GM18951 (cell line): ENCODE measurements around the gene LPIN1.

Source experiments
- POLR2A ChIP-seq: IDR thresholded peaks from 4 replicates; pipeline ENCODE4 v1.6.1; 2011; ENCODE audit warnings: mild to moderate bottlenecking; ENCODE audit not compliant: insufficient read length, insufficient read depth; ENCODE audit errors: extremely low read depth
- in situ Hi-C: fragments of 300-500 bp; cut with MboI; formaldehyde crosslinking; loops from one replicate; pipeline ENCODE4 v1.12.0; 2022; ENCODE audit warnings: low sequenced_read_pairs, mixed read lengths, inconsistent platforms; ENCODE audit not compliant: unreplicated experiment

LPIN1 gene

DNA sequence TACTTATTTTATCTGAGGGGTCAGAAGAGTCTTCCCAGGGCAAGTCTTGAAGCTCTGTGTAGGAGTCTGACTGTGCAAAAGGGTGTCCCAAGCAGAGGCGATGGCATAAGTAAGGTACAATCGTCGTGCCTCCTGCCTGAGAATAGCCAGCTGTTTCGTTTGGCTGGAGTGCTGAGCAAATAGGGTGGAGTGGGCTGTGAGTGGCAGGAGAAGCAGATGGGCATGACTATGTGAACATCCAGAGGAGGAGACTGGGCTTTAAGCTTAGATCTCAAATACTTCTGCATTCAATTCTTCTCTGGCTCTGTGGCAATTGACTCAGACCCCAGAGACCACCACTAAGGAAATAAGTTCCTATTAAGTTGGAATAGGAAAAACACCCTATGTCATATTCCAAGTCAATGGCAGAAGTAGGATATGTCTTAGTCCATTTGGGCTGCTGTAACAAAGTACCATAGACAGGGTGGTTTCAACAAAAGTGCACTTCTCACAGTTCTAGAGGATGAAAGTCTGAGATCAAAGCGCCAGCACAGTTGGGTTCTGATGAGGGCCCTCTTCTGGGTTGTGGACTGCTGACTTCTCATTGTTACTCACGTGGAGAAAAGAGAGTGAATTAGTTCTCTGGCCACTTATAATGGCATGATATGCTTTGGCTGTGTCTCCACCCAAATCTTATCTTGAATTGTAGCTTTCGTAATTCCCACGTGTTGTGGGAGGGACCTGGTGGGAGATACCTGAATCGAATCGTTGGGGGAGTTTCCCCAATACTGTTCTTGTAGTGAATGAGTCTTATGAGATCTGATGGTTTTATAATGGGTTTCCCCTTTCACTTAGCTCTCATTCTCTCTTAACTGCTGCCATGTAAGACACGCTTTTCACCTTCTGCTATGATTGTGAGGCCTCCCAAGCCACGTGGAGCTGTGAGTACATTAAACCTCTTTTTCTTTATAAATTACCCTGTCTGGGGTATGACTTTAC, 120.2 kb downstream of the LPIN1 start:
- TF ChIP-seq POLR2A = no peak
- in situ Hi-C loops = no loop called here

DNA sequence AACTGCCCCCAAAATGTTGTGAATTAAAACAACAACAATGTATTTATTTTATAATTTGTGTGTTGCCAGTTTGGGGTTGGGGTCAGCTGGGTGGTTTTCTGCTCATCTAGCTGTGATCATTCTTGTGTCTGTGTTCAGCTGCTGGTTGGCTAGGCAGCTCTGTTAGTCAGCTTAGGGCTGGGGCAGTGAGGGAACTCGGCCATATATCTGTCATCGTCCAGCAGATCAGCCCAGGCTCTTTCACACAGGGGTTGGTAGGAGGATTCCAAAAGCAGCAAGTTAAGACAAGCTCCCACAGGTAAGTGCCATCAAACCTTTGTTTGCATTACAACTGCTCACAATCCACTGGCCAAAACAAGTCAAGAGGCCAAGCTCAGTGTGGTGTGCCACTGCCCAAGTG, 121.5 kb downstream of the LPIN1 start:
- in situ Hi-C loops = no loop called here
- TF ChIP-seq POLR2A = no peak

DNA sequence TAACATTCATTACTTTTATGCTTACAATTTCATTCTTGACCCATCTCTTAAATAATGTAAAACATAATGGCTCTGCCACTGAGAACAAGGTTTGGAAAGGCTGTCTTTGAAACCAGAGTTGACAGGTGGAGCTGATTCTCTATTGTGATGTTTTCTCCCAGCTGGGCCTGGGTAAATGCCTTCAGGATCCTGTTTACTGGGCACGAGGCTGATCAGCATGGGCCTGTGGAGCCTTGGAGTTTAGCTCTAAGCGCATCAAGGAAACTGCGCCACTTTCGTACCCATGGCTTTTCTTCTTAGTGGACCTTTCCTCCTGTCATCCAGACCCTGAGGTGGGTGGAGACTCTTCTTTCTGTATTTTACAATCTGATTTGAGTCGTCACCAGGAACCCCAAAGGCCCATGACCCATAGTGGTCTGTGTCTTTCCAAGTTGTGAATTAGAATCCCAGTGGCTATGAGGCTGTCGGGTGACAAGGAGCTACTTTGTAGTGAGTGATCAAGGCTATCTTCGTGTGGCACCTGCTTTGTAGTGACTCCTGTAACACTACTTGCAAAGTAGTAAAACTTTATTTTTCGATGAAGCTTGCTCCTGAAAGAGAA, 123.1 kb downstream of the LPIN1 start:
- in situ Hi-C loops = no loop called here
- no peak for TF ChIP-seq POLR2A

DNA sequence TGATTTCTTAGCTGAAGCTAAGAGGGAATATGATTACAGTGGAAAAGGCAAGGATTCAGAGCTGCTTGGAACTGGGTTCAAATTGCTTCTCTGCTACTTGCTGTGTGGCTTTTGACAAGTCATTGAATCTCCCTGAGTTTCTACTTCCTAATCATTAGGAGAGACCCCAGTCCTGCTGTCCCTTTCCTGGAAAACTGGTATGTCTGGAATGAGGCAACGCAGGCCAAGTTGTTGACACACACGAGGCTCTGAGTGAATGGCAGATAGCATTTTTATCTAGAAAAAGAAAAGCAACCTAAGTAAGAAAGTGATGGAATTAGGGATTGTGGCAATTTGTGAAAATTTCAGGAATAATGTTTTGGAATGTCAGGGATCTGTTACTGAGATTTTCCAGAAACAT, 123.6 kb downstream of the LPIN1 start:
- in situ Hi-C loops = no loop called here
- TF ChIP-seq POLR2A = no peak

DNA sequence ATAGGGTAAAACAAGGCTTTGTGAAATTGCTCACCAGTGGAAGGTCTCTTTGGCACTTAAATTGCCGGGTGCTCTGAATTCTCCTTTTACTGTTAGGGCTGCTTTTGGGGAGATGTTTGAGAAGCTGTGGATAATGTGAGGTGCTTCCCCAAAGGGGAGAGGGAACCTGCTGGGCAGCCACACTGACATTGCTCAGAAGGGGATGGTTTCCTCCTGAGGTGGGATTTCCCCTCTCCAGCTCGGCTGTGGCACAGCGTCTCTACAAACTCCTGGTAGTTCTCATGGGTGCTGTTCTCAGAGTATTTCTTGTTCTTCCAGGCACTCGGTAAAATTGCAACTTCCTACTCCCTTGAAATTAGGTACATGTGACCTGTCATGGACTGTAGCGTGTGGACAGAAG, 124.2 kb downstream of the LPIN1 start:
- TF ChIP-seq POLR2A = no peak
- in situ Hi-C loops = no loop called here

DNA sequence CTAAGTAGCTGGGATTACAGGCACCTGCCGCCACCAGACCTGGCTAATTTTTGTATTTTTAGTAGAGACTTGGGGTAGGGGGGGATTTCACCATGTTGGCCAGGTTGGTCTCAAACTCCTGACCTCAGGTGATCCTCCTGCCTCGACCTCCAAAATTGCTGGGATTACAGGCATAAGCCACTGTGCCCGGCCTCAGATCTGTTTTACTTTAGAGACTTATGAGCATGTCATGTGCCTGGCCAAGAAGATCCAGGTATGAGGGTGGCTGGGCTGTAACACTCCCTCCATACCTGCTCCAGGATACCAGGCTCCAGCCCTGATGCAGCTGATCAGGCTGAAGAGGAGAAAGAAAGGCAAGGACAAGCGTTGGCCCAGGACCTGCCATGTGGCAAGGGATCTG, 125.0 kb downstream of the LPIN1 start:
- TF ChIP-seq POLR2A = no peak
- in situ Hi-C loops = no loop called here

DNA sequence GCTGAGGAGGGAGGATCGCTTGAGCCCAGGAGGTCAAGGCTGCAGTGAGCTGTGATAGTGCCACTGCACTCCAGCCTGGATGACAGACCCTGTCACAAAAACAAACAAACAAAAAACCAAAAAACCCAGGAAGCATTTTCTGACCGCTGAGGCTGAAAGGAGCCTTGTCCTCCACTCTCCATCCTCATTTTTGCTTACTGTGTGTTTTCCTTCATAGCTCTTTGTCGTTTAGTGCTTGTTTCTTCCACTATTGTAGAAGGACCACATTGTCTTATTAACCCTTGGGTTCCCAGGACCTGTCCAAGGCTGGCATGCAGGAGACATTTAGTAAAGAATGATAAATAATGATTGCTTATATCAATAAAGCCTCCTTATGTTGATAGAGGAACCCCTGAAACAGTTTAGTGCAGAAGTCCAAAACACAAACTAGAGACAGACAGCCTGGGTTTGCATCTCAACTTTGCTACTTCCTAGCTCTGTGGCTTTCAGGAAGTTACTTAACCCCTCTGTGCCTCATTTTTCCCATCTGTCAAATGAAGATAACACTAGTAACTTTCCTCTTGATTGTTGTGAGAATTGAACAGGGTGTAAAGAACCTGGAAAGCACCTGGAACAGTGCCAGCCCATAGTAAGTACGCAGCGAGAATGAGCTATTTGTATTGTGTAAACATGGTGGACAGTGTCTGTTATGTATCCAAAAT, 126.0 kb downstream of the LPIN1 start:
- in situ Hi-C loops = no loop called here
- no peak for TF ChIP-seq POLR2A

DNA sequence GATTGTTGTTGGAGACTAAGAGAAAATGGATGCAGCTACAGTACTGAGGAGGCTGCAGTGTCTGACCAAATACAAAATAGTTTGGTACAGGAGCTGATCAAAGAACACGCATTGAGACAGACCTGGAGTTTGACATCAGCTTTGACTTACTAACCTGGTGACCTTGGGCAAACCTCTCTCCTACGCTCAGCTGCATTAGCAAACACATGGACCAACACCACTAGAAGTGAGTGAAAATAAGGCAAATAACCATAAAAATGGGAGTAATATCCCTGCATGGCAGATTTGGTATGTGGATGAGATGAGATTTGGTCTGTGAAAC, 126.5 kb downstream of the LPIN1 start:
- in situ Hi-C loops = no loop called here
- no peak for TF ChIP-seq POLR2A

DNA sequence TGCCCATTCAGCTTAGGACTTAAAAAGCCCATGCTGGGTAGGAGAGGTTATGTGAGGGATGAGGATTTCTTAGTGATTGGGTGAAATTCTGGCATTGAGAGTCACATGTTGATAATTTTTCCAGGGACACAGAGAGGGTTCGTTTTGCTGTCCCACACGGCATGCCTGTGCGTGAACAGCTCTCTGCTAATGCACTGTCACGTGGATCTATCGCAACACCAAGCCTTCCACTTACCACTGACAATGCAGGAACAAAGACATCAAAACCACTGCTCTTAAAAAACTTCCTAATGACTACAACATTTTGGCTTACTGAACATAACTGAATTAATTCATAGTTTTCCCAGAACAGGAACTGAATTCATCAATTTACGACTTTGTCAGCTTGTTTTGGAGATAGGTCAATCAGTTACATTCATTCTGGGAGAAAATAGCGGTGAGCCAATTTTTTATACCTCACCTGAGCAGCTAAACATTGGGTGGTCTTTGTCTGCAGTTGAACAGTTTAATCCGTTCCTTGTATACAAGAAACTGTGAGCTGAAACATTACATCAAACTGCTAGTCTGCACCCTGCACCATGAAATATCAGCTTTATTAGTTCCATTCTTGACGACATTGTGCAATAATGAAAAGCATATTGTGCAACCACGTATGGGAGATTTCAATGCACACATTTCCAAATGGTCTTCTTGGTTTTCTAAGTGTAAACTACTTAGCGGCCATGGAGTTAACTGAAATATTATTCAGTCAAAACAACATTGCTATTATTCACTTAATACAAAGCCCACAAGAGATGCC, 127.1 kb downstream of the LPIN1 start:
- in situ Hi-C loops = no loop called here
- TF ChIP-seq POLR2A = no peak

DNA sequence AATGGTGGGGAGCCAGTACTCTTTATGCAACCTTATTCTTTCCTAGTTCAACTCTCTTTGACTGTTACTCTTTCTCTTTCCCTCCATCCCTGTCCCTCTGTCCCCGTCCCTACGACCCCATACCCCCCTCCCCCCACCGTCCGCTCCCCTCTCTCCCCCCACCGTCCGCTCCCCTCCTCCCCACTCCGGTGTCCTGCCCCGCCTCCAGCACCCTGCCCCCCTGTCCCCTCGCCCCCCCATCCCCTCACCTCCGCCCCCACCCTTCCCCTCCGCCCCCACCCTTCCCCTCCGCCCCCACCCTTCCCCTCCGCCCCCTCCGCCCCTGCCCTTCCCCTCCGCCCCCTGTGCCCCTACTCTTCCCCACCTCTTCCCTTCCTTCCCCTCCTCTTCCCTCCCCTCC, 128.4 kb downstream of the LPIN1 start:
- in situ Hi-C loops = no loop called here

DNA sequence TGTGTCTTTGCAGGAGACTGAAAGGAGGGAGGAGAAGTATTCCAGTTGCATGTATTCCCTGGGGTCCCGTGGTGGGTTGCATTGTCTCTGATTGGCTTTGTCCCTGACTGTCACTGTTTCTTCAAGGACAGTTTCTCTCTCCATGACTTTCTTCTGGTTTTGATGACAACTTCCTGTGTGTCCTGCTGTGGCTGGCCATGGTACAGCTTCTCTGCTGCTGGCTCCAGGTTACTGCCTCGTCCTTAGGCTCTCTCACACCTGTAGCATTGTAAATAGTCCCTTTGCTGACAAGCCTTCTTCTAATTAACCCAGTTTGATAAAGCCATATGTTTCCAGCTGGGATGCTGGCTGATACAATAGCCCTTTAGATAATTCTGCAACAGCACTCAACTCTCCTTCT, 129.0 kb downstream of the LPIN1 start:
- TF ChIP-seq POLR2A = no peak
- in situ Hi-C loops = no loop called here

More for the DNA sequence above, 128.4 kb downstream of the LPIN1 start:
- TF ChIP-seq POLR2A = no peak

DNA sequence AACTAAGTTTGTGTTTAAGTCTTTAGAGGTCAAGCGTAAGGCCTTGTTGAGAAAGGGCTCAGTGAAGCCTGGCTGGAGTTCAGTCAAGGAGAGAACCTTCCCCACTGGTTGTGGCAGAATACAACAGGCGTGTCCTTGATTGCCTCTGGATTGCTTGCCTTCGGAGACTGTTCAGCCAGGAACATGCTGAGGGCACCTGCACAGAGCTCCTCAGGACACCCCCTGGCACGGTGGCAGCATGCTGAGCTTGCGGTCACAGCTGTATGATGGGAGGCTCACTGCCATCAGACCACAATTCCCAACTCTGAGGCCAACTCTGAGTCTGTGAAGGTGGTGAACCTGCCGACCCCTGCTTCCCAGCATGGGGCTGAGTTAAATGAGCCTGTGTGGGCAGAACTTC, 130.0 kb downstream of the LPIN1 start:
- in situ Hi-C loops = no loop called here
- no peak for TF ChIP-seq POLR2A

DNA sequence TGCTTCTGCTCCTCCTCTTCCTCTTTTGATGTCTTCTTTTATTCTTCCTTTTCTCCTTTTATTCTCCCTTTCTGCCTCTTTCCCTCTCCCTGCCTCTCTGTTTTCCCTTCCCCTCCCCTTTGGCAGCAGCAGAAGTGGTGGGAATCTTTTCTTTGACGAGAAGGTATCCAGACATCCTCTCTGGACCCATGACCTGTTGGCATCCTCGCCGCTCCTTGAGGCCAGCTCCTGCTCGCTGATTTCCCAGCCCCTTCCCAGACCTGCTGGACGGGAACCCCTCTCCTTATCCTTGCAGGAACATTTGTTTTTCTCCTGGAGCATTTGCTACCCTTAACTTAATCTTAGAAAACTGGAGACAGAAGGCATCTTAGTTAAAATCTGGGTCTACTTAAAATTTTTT, 130.5 kb downstream of the LPIN1 start:
- TF ChIP-seq POLR2A = no peak
- in situ Hi-C loops = no loop called here
